Tibial nerve (tissue), 4 donors: ENCODE data around the gene NALCN. TPM values are rescaled to one million over a fixed set of nuclear protein-coding genes. Genes with fewer than 3 reads are reported as not detected.
"Not testable (repeated sequence)": the region's sequence is repeated elsewhere in the genome, so short reads cannot be mapped to it uniquely, and the experiment has no call there.

Source experiments
- DNase-seq, 2 donors: peaks; one replicate each; pipeline ENCODE4 v3.0.0-alpha.2; 2019; ENCODE audit warnings: low spot score in 2 of 2
- H3K27ac ChIP-seq, 4 donors: fragments of 200-600 bp; sonication (generic) in 3 of 4; one replicate each; pipeline ENCODE4 v1.5.1; 2017 to 2019; ENCODE audit warnings: mild to moderate bottlenecking in 1 of 4
- H3K27me3 ChIP-seq, 2 donors: fragments of 200-600 bp; sonication (generic) in 1 of 2; one replicate each; pipeline versions ENCODE4 v1.5.1 to v1.6.0; 2017 to 2019
- H3K36me3 ChIP-seq, 3 donors: fragments of 200-600 bp; sonication (generic); one replicate each; pipeline ENCODE4 v1.5.1; 2018 to 2019
- H3K4me1 ChIP-seq, 4 donors: fragments of 200-600 bp; sonication (generic) in 3 of 4; one replicate each; pipeline ENCODE4 v1.5.1; 2017 to 2019
- H3K4me3 ChIP-seq, 4 donors: fragments of 200-600 bp; sonication (generic) in 3 of 4; one replicate each; pipeline ENCODE4 v1.5.1; 2017 to 2019; ENCODE audit warnings: mild to moderate bottlenecking in 1 of 4, moderate library complexity in 1 of 4
- H3K9me3 ChIP-seq, 4 donors: fragments of 200-600 bp; sonication (generic) in 3 of 4; one replicate each; pipeline ENCODE4 v1.5.1; 2017 to 2019
- CTCF ChIP-seq, 5 experiments: fragments of 200-600 bp in 3 of 5; fragments of 450-650 bp in 2 of 5; sonication (generic) in 3 of 5; IDR thresholded peaks; one replicate each; pipeline ENCODE4 v1.5.1; 2016 to 2019; ENCODE audit warnings: antibody characterized with exemption in 5 of 5, mild to moderate bottlenecking in 3 of 5, moderate library complexity in 2 of 5
- EP300 ChIP-seq, 2 donors: sonication (generic); formaldehyde crosslinking; IDR thresholded peaks; one replicate each; pipeline ENCODE4 v1.6.1; 2017; ENCODE audit warnings: antibody characterized with exemption in 2 of 2, mild to moderate bottlenecking in 1 of 2
- POLR2A ChIP-seq, 2 donors: fragments of 450-650 bp; IDR thresholded peaks; one replicate each; pipeline ENCODE4 v1.6.1; 2017; ENCODE audit warnings: antibody characterized with exemption in 2 of 2, mild to moderate bottlenecking in 2 of 2, moderate library complexity in 2 of 2
- WGBS, 2 donors: methylation state at CpG; one replicate each; pipeline ENCODE4 v1.1.5; 2018; 5-methylcytosine and 5-hydroxymethylcytosine counted together
- total RNA-seq, 4 donors: library from RNA; depleted of rRNA; stranded (reverse); fragments of >200 nt; gene quantifications; one replicate each; pipeline ENCODE4 v1.1.0, GENCODE V29; 2016

Gene NALCN
- total RNA-seq, 4 donors from 2014 or later: 6.0 to 11.8 (median 8.7) TPM

GRCh38 chr13:101317986-101318523, 98.3 kb downstream of the NALCN start:
- H3K4me1 ChIP-seq: no peaks in the 10 kb centered on the region
- no peaks in the 10 kb centered on the region for H3K9me3 ChIP-seq
- H3K36me3 ChIP-seq: no peaks in the 10 kb centered on the region
- no peak for TF ChIP-seq EP300 (IDR thresholded peaks at IDR 0.05)
- TF ChIP-seq CTCF (IDR thresholded peaks at IDR 0.05): no peak
- no peak for TF ChIP-seq POLR2A (IDR thresholded peaks at IDR 0.05)
- 94% methylated on average over 10 of the region's 10 CpGs for WGBS, 2 donors
- H3K4me3 ChIP-seq: no peak overlapping the region
- no peaks in the 10 kb centered on the region for H3K27me3 ChIP-seq
- H3K27ac ChIP-seq: no peak overlapping the region
- no peak for DNase-seq

GRCh38 chr13:101313479-101313878, 102.8 kb downstream of the NALCN start:
- H3K36me3 ChIP-seq, H3K4me3 ChIP-seq, H3K27ac ChIP-seq, H3K27me3 ChIP-seq, DNase-seq, H3K9me3 ChIP-seq, H3K4me1 ChIP-seq: not testable (repeated sequence)
- 92 to 100% methylated on average over 1 of the region's 1 CpG for WGBS, 2 donors

GRCh38 chr13:101309014-101309619, 107.2 kb downstream of the NALCN start:
- Histone ChIP-seq H3K27ac (no peak overlapping the region), H3K9me3 (no peaks in the 10 kb centered on the region), H3K27me3 (no peaks in the 10 kb centered on the region), H3K4me1 (peaks cover 0 to 5% (median 0%) of the 10 kb centered on the region in 4 donors), H3K4me3 (no peak overlapping the region), H3K36me3 (no peaks in the 10 kb centered on the region)
- no peak for DNase-seq
- TF ChIP-seq POLR2A (IDR thresholded peaks at IDR 0.05) (no peak), CTCF (IDR thresholded peaks at IDR 0.05) (no peak), EP300 (IDR thresholded peaks at IDR 0.05) (no peak)

- WGBS, 2 donors: 71 to 79% methylated on average over 4 of the region's 4 CpGs
- H3K27me3 ChIP-seq: no peaks in the 10 kb centered on the region
- no peak overlapping the region for H3K4me3 ChIP-seq
- H3K27ac ChIP-seq: no peak overlapping the region
- no peak for TF ChIP-seq POLR2A (IDR thresholded peaks at IDR 0.05)
- TF ChIP-seq CTCF (IDR thresholded peaks at IDR 0.05): no peak
- no peak for TF ChIP-seq EP300 (IDR thresholded peaks at IDR 0.05)
- H3K4me1 ChIP-seq: peaks cover 0 to 5% (median 0%) of the 10 kb centered on the region in 4 donors
- no peaks in the 10 kb centered on the region for H3K9me3 ChIP-seq
- DNase-seq: no peak
- H3K36me3 ChIP-seq: no peaks in the 10 kb centered on the region
Observed at GRCh38 chr13:101308247-101309013, 107.9 kb downstream of the NALCN start.

- H3K9me3 ChIP-seq: no peaks in the 10 kb centered on the region
- H3K27me3 ChIP-seq: no peaks in the 10 kb centered on the region
- no peak overlapping the region for H3K4me3 ChIP-seq
- H3K36me3 ChIP-seq: no peaks in the 10 kb centered on the region
- no peak for DNase-seq
- no peak for TF ChIP-seq POLR2A (IDR thresholded peaks at IDR 0.05)
- no peak for TF ChIP-seq CTCF (IDR thresholded peaks at IDR 0.05)
- no peak for TF ChIP-seq EP300 (IDR thresholded peaks at IDR 0.05)
- peaks cover 0 to 5% (median 0%) of the 10 kb centered on the region in 4 donors for H3K4me1 ChIP-seq
- WGBS, 2 donors: 63 to 72% methylated on average over 5 of the region's 5 CpGs
- H3K27ac ChIP-seq: no peak overlapping the region
Observed at GRCh38 chr13:101307181-101307701, 109.1 kb downstream of the NALCN start.
